SK-N-SH (cell line): ENCODE measurements around the gene LYRM7. TPM values are rescaled to one million over a fixed set of nuclear protein-coding genes. Genes with fewer than 3 reads are reported as not detected.

Source experiments
- CTCF ChIA-PET: fragments of 300-600, 350-600 bp; formaldehyde crosslinking; extraction: SDS; loops from one replicate; lab custom pipeline; 2021; lab: Yijun Ruan, JAX
- POLR2A ChIA-PET: fragments of 350-600 bp; sonication (Branson Sonifier 250); formaldehyde crosslinking; extraction: SDS; loops from one replicate; lab custom pipeline; 2020; ENCODE audit warnings: antibody characterized with exemption, inconsistent platforms; lab: Yijun Ruan, JAX
- DNase-seq: peaks from one replicate; pipeline ENCODE4 v3.0.0; 2012
- H2AFZ ChIP-seq: fragments of 200-600 bp; sonication (generic); 2 replicates; pipeline ENCODE4 v1.8.1; 2016; ENCODE audit warnings: antibody characterized with exemption, mild to moderate bottlenecking, low read depth
- H3F3A ChIP-seq: fragments of 200-600 bp; sonication (generic); replicated peaks from 2 replicates; pipeline ENCODE3; 2016; ENCODE audit warnings: antibody characterized with exemption, mild to moderate bottlenecking; ENCODE audit not compliant: insufficient read depth
- H3K27ac ChIP-seq, 2 experiments: fragments of 200-500 bp in 1 of 2; fragments of 200-600 bp in 1 of 2; sonication (Bioruptor generic) in 1 of 2; sonication (generic), shearing (Covaris generic) in 1 of 2; 2 replicates each; pipeline versions ENCODE4 v1.5.1 to v1.6.1; 2014 to 2016; ENCODE audit warnings: low read depth in 2 of 2, inconsistent platforms in 1 of 2, low read length in 1 of 2, mild to moderate bottlenecking in 1 of 2, mixed read lengths in 1 of 2
- H3K27me3 ChIP-seq: fragments of 200-600 bp; sonication (generic), shearing (Covaris generic); 2 replicates; pipeline ENCODE4 v1.6.1; 2016; ENCODE audit warnings: mixed run types; ENCODE audit not compliant: insufficient read depth
- H3K36me3 ChIP-seq, 2 experiments: fragments of 200-500 bp in 1 of 2; fragments of 200-600 bp in 1 of 2; sonication (Bioruptor generic) in 1 of 2; sonication (generic) in 1 of 2; replicated peaks in 1 of 2; 2 replicates each; pipeline versions ENCODE3 to v1.5.1; 2014 to 2016; ENCODE audit warnings: low read length in 1 of 2, mild to moderate bottlenecking in 1 of 2; ENCODE audit not compliant: insufficient read depth in 2 of 2, control insufficient read depth in 1 of 2
- H3K4me1 ChIP-seq, 2 experiments: fragments of 200-500 bp in 1 of 2; fragments of 200-600 bp in 1 of 2; sonication (Bioruptor generic) in 1 of 2; sonication (generic), shearing (Covaris generic) in 1 of 2; 2 replicates each; pipeline versions ENCODE4 v1.5.1 to v1.6.1; 2014 to 2016; ENCODE audit warnings: low read depth in 1 of 2, low read length in 1 of 2, mixed run types in 1 of 2; ENCODE audit not compliant: insufficient read depth in 2 of 2, control insufficient read depth in 1 of 2
- H3K4me2 ChIP-seq: fragments of 200-600 bp; sonication (generic), shearing (Covaris generic); 2 replicates; pipeline ENCODE4 v1.6.1; 2017; ENCODE audit warnings: mixed run types
- H3K4me3 ChIP-seq, 2 experiments: fragments of 200-500 bp in 1 of 2; fragments of 200-600 bp in 1 of 2; sonication (Bioruptor generic) in 1 of 2; sonication (generic), shearing (Covaris generic) in 1 of 2; 2 replicates each; pipeline versions ENCODE4 v1.5.1 to v1.8.1; 2014 to 2016; ENCODE audit warnings: low read depth in 2 of 2, inconsistent platforms in 1 of 2, low read length in 1 of 2, mild to moderate bottlenecking in 1 of 2, mixed read lengths in 1 of 2, moderate library complexity in 1 of 2
- H3K79me2 ChIP-seq: fragments of 200-600 bp; sonication (generic); 2 replicates; pipeline ENCODE4 v1.8.1; 2017; ENCODE audit warnings: mild to moderate bottlenecking; ENCODE audit not compliant: insufficient read depth
- H3K9ac ChIP-seq: fragments of 200-600 bp; sonication (generic); 2 replicates; pipeline ENCODE4 v1.6.1; 2017; ENCODE audit warnings: mixed run types
- H3K9me2 ChIP-seq: fragments of 200-600 bp; sonication (generic); 2 replicates; pipeline ENCODE4 v1.6.1; 2017; ENCODE audit warnings: mixed run types
- H3K9me3 ChIP-seq: fragments of 200-600 bp; sonication (generic); 2 replicates; pipeline ENCODE4 v1.6.1; 2017; ENCODE audit warnings: mixed run types, mild to moderate bottlenecking, moderate library complexity
- H4K20me1 ChIP-seq: fragments of 200-600 bp; sonication (generic); 2 replicates; pipeline ENCODE4 v1.6.1; 2017; ENCODE audit warnings: mild to moderate bottlenecking, mixed run types; ENCODE audit not compliant: insufficient read depth
- CHD2 ChIP-seq: fragments of 150-350 bp; IDR thresholded peaks from 2 replicates; pipeline ENCODE4 v1.6.1; 2018; ENCODE audit warnings: low read length; ENCODE audit not compliant: partially characterized antibody
- CTCF ChIP-seq: fragments of 200-600 bp; sonication (generic); IDR thresholded peaks from 2 replicates; pipeline ENCODE4 v1.6.1; 2017; ENCODE audit warnings: antibody characterized with exemption, mild to moderate bottlenecking, moderate library complexity
- ELF1 ChIP-seq: IDR thresholded peaks from 2 replicates; pipeline ENCODE4 v1.4.0; 2012
- FOSL2 ChIP-seq: IDR thresholded peaks from 2 replicates; pipeline ENCODE4 v1.4.0; 2012; ENCODE audit warnings: low read depth, mild to moderate bottlenecking, moderate library complexity, borderline replicate concordance
- FOXJ3 ChIP-seq: sonication (generic); formaldehyde crosslinking; IDR thresholded peaks from 2 replicates; pipeline ENCODE4 v1.5.1; 2020; ENCODE audit warnings: mild to moderate bottlenecking, missing genetic modification reagents
- GATA2 ChIP-seq: sonication (generic); formaldehyde crosslinking; IDR thresholded peaks from 2 replicates; pipeline ENCODE4 v1.5.0; 2020; ENCODE audit warnings: mild to moderate bottlenecking, missing genetic modification reagents
- MEF2A ChIP-seq: IDR thresholded peaks from 2 replicates; pipeline ENCODE4 v1.4.0; 2012; ENCODE audit warnings: low read depth, borderline replicate concordance
- MXI1 ChIP-seq: IDR thresholded peaks from 2 replicates; pipeline ENCODE4 v1.6.1; 2012; ENCODE audit warnings: mild to moderate bottlenecking, low read depth, low read length, improper control_type of control experiment
- PBX3 ChIP-seq: IDR thresholded peaks from 2 replicates; pipeline ENCODE4; 2012
- POLR2AphosphoS5 ChIP-seq: IDR thresholded peaks from 2 replicates; pipeline ENCODE4 v1.6.1; 2012; ENCODE audit warnings: low read depth, low read length
- RCOR1 ChIP-seq: fragments of 150-350 bp; IDR thresholded peaks from 2 replicates; pipeline ENCODE4 v1.6.1; 2017; ENCODE audit warnings: antibody characterized with exemption, low read length
- REST ChIP-seq: IDR thresholded peaks from 2 replicates; pipeline ENCODE4 v1.6.1; 2012; ENCODE audit warnings: mild to moderate bottlenecking, low read depth, low read length, moderate library complexity
- RFX5 ChIP-seq: IDR thresholded peaks from 2 replicates; pipeline ENCODE4 v1.6.1; 2012; ENCODE audit warnings: mild to moderate bottlenecking, improper control_type of control experiment, low read length
- TCF12 ChIP-seq: IDR thresholded peaks from 2 replicates; pipeline ENCODE4 v1.4.0; 2012
- USF2 ChIP-seq: fragments of 150-350 bp; IDR thresholded peaks from 2 replicates; pipeline ENCODE4 v1.6.1; 2017; ENCODE audit warnings: antibody characterized with exemption, low read length, low read depth, borderline replicate concordance
- YY1 ChIP-seq: IDR thresholded peaks from 2 replicates; pipeline ENCODE4 v1.4.0; 2012; ENCODE audit warnings: low read depth, mild to moderate bottlenecking
- ZBTB33 ChIP-seq: IDR thresholded peaks from 2 replicates; pipeline ENCODE4 v1.4.0; 2012; ENCODE audit warnings: low read depth, borderline replicate concordance
- WGBS: methylation state at CpG from one replicate; pipeline ENCODE4 v1.1.6; 2017; ENCODE audit warnings: low lambda C conversion rate; 5-methylcytosine and 5-hydroxymethylcytosine counted together
- polyA plus RNA-seq, 3 experiments: library from polyadenylated mRNA; depleted of rRNA; stranded (reverse); fragments of >200 nt; gene quantifications; 2 replicates each; pipeline ENCODE4 v1.2.3, GENCODE V29; 2012

The LYRM7 gene
- polyA plus RNA-seq, 1 of the 3 experiments (the other 2 are of a cell fraction): 1.4 TPM

GRCh38 chr5:131228646-131229045 lies 57.9 kb downstream of the LYRM7 start:
- no peak for DNase-seq
- Histone ChIP-seq H3K9ac (no peak overlapping the region), H3K36me3 (no peaks in the 10 kb centered on the region), H3K9me3 (no peaks in the 10 kb centered on the region), H3K4me2 (no peak overlapping the region), H3K9me2 (no peaks in the 10 kb centered on the region), H3K4me3 (no peak overlapping the region), H2AFZ (0 out of 2 replicates have a peak overlapping the region, but pooled peaks have one; percentile 11), H3K27me3 (no peaks in the 10 kb centered on the region), H3K4me1 (no peaks in the 10 kb centered on the region), H3K79me2 (no peaks in the 10 kb centered on the region), H4K20me1 (no peaks in the 10 kb centered on the region), H3K27ac (no peak overlapping the region), H3F3A (no peaks in the 10 kb centered on the region)
- 68% methylated on average over 1 of the region's 1 CpG for WGBS
- TF ChIP-seq USF2 (no peak), YY1 (no peak), TCF12 (no peak), POLR2AphosphoS5 (no peak), PBX3 (no peak), REST (no peak), FOSL2 (no peak), ZBTB33 (no peak), CTCF (no peak), MXI1 (no peak), RCOR1 (no peak), RFX5 (no peak), MEF2A (no peak), CHD2 (no peak), GATA2 (CRISPR knock-in tag) (no peak), ELF1 (no peak), FOXJ3 (CRISPR knock-in tag) (no peak)
- ChIA-PET POLR2A (interaction anchor here (1.2 kb wide), 1 partner anchor 35 kb away, joined by 3 read pairs; the partner anchor contains the start of gene CDC42SE2), CTCF (no interaction called here)
